ENCODE results near the gene COX7A2L. TPM values are rescaled to one million over a fixed set of nuclear protein-coding genes. Genes with fewer than 3 reads are reported as not detected.

Gene COX7A2L
- total RNA-seq, 1 donor from 2014 or later: 80.7 TPM

DNA sequence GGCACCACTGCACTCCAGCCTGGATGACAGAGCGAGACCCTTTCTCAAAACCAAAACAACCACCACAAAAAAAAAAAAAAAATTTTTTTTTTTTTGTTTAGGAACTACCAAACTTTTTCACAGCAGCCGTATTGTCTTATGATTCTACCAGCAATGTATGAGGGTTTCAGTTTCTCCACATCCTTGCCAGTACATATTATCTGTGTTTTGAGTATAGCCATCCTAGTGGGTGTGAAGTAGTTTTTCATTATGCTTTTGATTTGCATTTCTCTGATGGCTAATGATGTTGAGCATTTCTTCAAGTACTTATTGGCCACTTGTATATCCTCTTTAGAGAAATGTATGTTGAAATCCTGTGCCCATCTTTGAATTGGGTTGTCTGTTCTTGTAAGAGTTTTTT is 51.7 kb downstream of the COX7A2L start:
- intact Hi-C loops (cut with DNase I): no loop called here
- no peak for TF ChIP-seq CTCF (IDR thresholded peaks at IDR 0.05)
- Histone ChIP-seq H3K9me3 (no peaks in the 10 kb centered on the region), H3K27ac (no peak overlapping the region), H3K27me3 (no peaks in the 10 kb centered on the region), H3K36me3 (peaks cover 17% of the 10 kb centered on the region), H3K4me3 (no peak overlapping the region), H3K4me1 (no peaks in the 10 kb centered on the region)
- DNase-seq: no peak
- no peak for ATAC-seq

- intact Hi-C loops (cut with DNase I): no loop called here
Observed at GRCh38 chr2:42307180-42307579, 53.8 kb downstream of the COX7A2L start.

GRCh38 chr2:42304059-42304713 is 56.8 kb downstream of the COX7A2L start:
- DNase-seq (no peak), ATAC-seq (no peak)
- TF ChIP-seq CTCF (IDR thresholded peaks at IDR 0.05): no peak
- H3K27me3 ChIP-seq: no peaks in the 10 kb centered on the region
- H3K9me3 ChIP-seq: no peaks in the 10 kb centered on the region
- H3K4me3 ChIP-seq: no peak overlapping the region
- peaks cover 44% of the 10 kb centered on the region for H3K36me3 ChIP-seq
- intact Hi-C loops (cut with DNase I): no loop called here
- H3K4me1 ChIP-seq: no peaks in the 10 kb centered on the region
- no peak overlapping the region for H3K27ac ChIP-seq

More at GRCh38 chr2:42307180-42307579, 53.8 kb downstream of the COX7A2L start:
- no peaks in the 10 kb centered on the region for H3K9me3 ChIP-seq
- ATAC-seq (no peak), DNase-seq (no peak)
- H3K27ac ChIP-seq: no peak overlapping the region
- H3K36me3 ChIP-seq: peaks cover 31% of the 10 kb centered on the region
- H3K4me3 ChIP-seq: no peak overlapping the region
- no peak for TF ChIP-seq CTCF (IDR thresholded peaks at IDR 0.05)
- no peaks in the 10 kb centered on the region for H3K27me3 ChIP-seq
- no peaks in the 10 kb centered on the region for H3K4me1 ChIP-seq

DNA sequence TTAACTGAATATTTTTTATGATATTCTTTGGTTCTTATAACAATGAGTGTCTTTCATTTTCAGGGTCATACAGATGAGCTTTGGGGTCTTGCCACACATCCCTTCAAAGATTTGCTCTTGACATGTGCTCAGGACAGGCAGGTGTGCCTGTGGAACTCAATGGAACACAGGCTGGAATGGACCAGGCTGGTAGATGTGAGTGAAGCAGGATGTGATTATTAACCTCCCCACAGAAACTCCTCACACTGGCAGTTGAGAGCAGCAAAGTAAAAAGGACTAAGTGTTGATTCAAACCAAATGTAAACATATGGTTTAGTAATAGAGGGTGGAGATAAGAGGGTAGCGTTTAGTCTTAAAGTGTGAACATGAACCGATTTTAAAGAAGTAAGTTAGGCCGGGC is 57.8 kb downstream of the COX7A2L start:
- DNase-seq: no peak
- H3K9me3 ChIP-seq: no peaks in the 10 kb centered on the region
- no peak overlapping the region for H3K27ac ChIP-seq
- H3K36me3 ChIP-seq: peaks cover 42% of the 10 kb centered on the region
- no peaks in the 10 kb centered on the region for H3K4me1 ChIP-seq
- H3K4me3 ChIP-seq: no peak overlapping the region
- intact Hi-C loops (cut with DNase I): no loop called here
- no peak for TF ChIP-seq CTCF (IDR thresholded peaks at IDR 0.05)
- H3K27me3 ChIP-seq: no peaks in the 10 kb centered on the region
- ATAC-seq: peak; percentile 80

DNA sequence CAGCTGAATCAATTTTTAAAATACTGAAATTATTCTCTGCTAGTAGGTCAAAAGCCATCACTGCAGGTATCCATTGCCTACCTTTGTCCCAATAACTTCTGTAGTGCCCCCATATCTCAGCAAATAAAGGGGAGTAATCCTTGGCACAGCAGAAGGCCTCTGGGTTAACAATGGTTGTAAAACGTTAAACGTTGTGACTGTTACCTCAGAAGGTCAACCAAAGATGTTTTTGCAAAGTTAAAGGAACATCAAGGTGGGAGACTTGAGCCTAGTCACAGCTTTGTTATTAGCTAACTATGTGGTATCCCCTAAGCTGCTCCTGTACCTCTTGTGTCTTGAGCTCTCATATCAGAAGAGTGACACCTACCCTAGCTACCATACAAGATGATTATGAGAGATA is 60.5 kb downstream of the COX7A2L start:
- no peak overlapping the region for H3K27ac ChIP-seq
- no peak for DNase-seq
- H3K4me1 ChIP-seq: peaks cover 8% of the 10 kb centered on the region
- H3K4me3 ChIP-seq: no peak overlapping the region
- no peak for ATAC-seq
- TF ChIP-seq CTCF (IDR thresholded peaks at IDR 0.05): no peak
- peaks cover 57% of the 10 kb centered on the region for H3K36me3 ChIP-seq
- intact Hi-C loops (cut with DNase I): no loop called here
- H3K9me3 ChIP-seq: no peaks in the 10 kb centered on the region
- H3K27me3 ChIP-seq: no peaks in the 10 kb centered on the region

Other genes starting within 250 kb of the COX7A2L start
- gene EML4, start 191.9 kb downstream of the COX7A2L start, total RNA-seq: 83.0 TPM
- 1.3 TPM for gene KCNG3, start 132.8 kb upstream of the COX7A2L start, total RNA-seq
- 34.3 TPM for gene MTA3, start 207.4 kb upstream of the COX7A2L start, total RNA-seq